Caco-2 (cell line): Measurements from ENCODE around the gene OLFM1. TPM values are rescaled to one million over a fixed set of nuclear protein-coding genes. Genes with fewer than 3 reads are reported as not detected.

Source experiments
- BruUV-seq: library from RNA; stranded (reverse); fragments of 400-500 nt; replicated peaks from 2 replicates; lab custom pipeline; 2021; lab: Mats Ljungman, UMichigan
- CTCF ChIA-PET: fragments of 300-600 bp; sonication (Branson Sonifier 250); formaldehyde crosslinking; loops from one replicate; lab custom pipeline; 2022; ENCODE audit warnings: antibody characterized with exemption; lab: Charles Lee
- POLR2A ChIA-PET: fragments of 300-600 bp; sonication (Branson Sonifier 250); formaldehyde crosslinking; loops from one replicate; lab custom pipeline; 2022; ENCODE audit warnings: antibody characterized with exemption; lab: Charles Lee
- DNase-seq, 2 experiments: peaks; one replicate each; pipeline versions ENCODE4 v3.0.0 to v3.0.0-alpha.2; 2020 to 2022
- H3K27me3 ChIP-seq: replicated peaks from 2 replicates; pipeline ENCODE4 v1.6.0; 2011; ENCODE audit warnings: low read length; ENCODE audit not compliant: control insufficient read depth, insufficient read depth
- H3K36me3 ChIP-seq: 2 replicates; pipeline ENCODE4 v1.5.1; 2011; ENCODE audit warnings: low read length; ENCODE audit not compliant: control insufficient read depth, insufficient read depth
- H3K4me1 ChIP-seq: fragments of 250-450 bp; sonication (Bioruptor Pico); 2 replicates; pipeline ENCODE4 v1.5.1; 2020; ENCODE audit warnings: mild to moderate bottlenecking
- H3K4me3 ChIP-seq: 2 replicates; pipeline ENCODE4 v1.5.1; 2011; ENCODE audit warnings: low read depth, mild to moderate bottlenecking, control low read depth, low read length
- H3K9me3 ChIP-seq: fragments of 250-450 bp; sonication (Bioruptor Pico); 2 replicates; pipeline ENCODE4 v1.5.1; 2020; ENCODE audit warnings: mild to moderate bottlenecking, moderate library complexity
- H3K27ac Mint-ChIP-seq: one replicate; pipeline ENCODE4 v1.8.0; 2022; ENCODE audit warnings: mixed read lengths; ENCODE audit not compliant: unreplicated experiment
- H3K27me3 Mint-ChIP-seq: one replicate; pipeline ENCODE4 v1.8.0; 2022; ENCODE audit warnings: mixed read lengths; ENCODE audit not compliant: insufficient read depth, unreplicated experiment
- H3K36me3 Mint-ChIP-seq: one replicate; pipeline ENCODE4 v1.8.0; 2022; ENCODE audit warnings: mild to moderate bottlenecking, mixed read lengths; ENCODE audit not compliant: insufficient read depth, unreplicated experiment
- H3K4me1 Mint-ChIP-seq: one replicate; pipeline ENCODE4 v1.8.0; 2022; ENCODE audit warnings: low read depth, mixed read lengths; ENCODE audit not compliant: unreplicated experiment
- H3K4me3 Mint-ChIP-seq: one replicate; pipeline ENCODE4 v1.8.0; 2022; ENCODE audit warnings: mild to moderate bottlenecking, moderate library complexity, mixed read lengths; ENCODE audit not compliant: unreplicated experiment
- H3K9me3 Mint-ChIP-seq: one replicate; pipeline ENCODE4 v1.8.0; 2022; ENCODE audit warnings: mixed read lengths; ENCODE audit not compliant: unreplicated experiment
- intact Hi-C: fragments of 100-400 bp; cut with micrococcal nuclease; formaldehyde crosslinking; loops from one replicate; pipeline ENCODE4 v1.10.0; 2022; ENCODE audit not compliant: unreplicated experiment
- total RNA-seq: library from RNA; stranded (reverse); gene quantifications from 2 replicates; pipeline ENCODE4 v1.2.3, GENCODE V29; 2022
- TF ChIP-seq, protein P1 (sequence below), 2 experiments: fragments of 200-600 bp in 1 of 2; IDR thresholded peaks; 1 replicate in 1 of 2; 2 replicates in 1 of 2; pipeline versions ENCODE4 v1.5.1 to v1.8.0; 2011 to 2022; ENCODE audit warnings: antibody characterized with exemption in 1 of 2, control low read depth in 1 of 2, inconsistent platforms in 1 of 2, low read depth in 1 of 2, low read length in 1 of 2, mild to moderate bottlenecking in 1 of 2, moderate library complexity in 1 of 2; ENCODE audit not compliant: insufficient read depth in 1 of 2, severe bottlenecking in 1 of 2, unreplicated experiment in 1 of 2

Gene OLFM1
- total RNA-seq, 1 experiment from 2014 or later: not detected

DNA sequence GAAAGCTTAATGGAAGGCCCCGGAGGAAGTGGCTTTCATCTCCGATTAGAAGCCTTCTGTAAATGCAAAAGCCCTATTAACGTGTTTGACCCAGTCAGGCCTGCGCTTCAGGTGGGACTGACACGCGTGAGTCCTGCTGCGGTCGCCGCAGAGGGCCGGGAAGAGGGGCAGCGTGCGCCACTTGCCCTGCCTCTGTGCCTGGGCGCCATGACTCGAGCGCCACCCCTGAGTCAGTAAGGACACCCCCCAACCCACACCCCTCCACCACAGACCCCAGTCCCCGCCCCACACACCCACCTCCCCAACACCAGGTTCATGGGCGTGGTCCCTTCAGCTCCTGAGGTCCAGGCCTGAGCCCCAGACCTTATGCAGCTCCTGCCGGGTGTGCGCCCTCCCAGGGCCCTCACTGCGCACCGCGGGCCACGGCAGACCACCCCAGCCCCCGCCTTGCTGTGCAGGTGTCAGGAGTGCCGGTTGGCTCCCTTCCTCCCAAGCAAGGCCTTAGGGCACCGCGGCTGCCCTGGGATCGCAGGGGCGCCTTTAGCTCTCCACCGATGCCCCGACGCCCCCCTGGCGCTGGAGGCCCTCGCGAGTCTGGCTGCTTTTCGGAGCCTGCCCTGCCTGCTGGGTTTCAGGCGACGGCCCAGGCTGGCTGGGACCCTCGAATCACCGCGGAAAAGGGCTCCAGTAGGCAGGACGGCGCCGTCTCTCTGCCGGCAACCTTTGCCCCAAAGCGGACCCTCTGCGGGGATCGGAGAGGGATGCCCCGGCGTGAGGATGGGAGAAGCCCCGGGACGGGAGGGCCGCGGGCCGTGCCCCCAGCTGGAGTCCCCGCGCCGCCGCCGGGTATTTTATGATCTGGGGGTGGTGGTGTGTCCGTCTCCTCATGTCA lies 625 bp upstream of the OLFM1 start:
- Mint-ChIP-seq H3K4me3 (no peak overlapping the region), H3K27ac (no peak overlapping the region), H3K9me3 (peaks cover 10% of the 10 kb centered on the region), H3K36me3 (no peaks in the 10 kb centered on the region), H3K4me1 (peaks cover 7% of the 10 kb centered on the region), H3K27me3 (peaks cover 25% of the 10 kb centered on the region)
- Histone ChIP-seq H3K36me3 (no peaks in the 10 kb centered on the region), H3K4me3 (no peak overlapping the region), H3K4me1 (no peaks in the 10 kb centered on the region), H3K9me3 (no peaks in the 10 kb centered on the region; the same call in 1 of the 2 replicates), H3K27me3 (no peaks in the 10 kb centered on the region)
- ChIA-PET CTCF (interaction anchor here (1.4 kb wide), 1 partner anchor 327 kb away, joined by 4 read pairs; no protein-coding TSS in a partner anchor), POLR2A (no interaction called here)
- no TSS peak for BruUV-seq
- intact Hi-C loops: loop anchor here (1.0 kb wide), 1 partner anchor 257 kb away; no protein-coding TSS in a partner anchor
- TF ChIP-seq, protein P1, sequence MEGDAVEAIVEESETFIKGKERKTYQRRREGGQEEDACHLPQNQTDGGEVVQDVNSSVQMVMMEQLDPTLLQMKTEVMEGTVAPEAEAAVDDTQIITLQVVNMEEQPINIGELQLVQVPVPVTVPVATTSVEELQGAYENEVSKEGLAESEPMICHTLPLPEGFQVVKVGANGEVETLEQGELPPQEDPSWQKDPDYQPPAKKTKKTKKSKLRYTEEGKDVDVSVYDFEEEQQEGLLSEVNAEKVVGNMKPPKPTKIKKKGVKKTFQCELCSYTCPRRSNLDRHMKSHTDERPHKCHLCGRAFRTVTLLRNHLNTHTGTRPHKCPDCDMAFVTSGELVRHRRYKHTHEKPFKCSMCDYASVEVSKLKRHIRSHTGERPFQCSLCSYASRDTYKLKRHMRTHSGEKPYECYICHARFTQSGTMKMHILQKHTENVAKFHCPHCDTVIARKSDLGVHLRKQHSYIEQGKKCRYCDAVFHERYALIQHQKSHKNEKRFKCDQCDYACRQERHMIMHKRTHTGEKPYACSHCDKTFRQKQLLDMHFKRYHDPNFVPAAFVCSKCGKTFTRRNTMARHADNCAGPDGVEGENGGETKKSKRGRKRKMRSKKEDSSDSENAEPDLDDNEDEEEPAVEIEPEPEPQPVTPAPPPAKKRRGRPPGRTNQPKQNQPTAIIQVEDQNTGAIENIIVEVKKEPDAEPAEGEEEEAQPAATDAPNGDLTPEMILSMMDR (IDR thresholded peaks at IDR 0.05; ENCODE audit: insufficient read depth in 1 of 2, low read depth in 1 of 2, low read length in 1 of 2, severe bottlenecking in 1 of 2, unreplicated experiment in 1 of 2): no peak
- no peak for DNase-seq

DNA sequence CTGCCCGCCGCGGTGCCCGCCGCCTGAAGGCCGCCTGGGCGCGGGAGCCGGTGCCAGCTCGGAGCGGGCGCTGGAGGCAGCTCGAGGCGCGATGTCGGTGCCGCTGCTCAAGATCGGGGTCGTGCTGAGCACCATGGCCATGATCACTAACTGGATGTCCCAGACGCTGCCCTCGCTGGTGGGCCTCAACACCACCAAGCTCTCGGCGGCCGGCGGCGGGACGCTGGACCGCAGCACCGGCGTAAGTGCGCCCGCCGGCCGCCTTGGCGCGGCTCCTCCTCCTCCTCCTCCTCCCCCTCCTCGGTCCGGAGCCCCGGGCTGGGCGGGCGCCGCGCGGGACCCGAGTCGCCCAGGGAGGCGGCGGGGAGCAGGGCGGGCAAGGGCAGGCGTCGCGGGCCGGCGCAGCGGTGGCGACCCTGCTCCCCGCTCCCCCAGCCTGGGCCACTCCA lies 455 bp downstream of the OLFM1 start:
- Mint-ChIP-seq H3K27ac (no peak overlapping the region), H3K27me3 (peaks cover 22% of the 10 kb centered on the region), H3K36me3 (no peaks in the 10 kb centered on the region), H3K9me3 (peaks cover 14% of the 10 kb centered on the region), H3K4me1 (peaks cover 7% of the 10 kb centered on the region), H3K4me3 (no peak overlapping the region)
- intact Hi-C loops: no loop called here
- ChIA-PET POLR2A (no interaction called here), CTCF (no interaction called here)
- no peaks in the 10 kb centered on the region for H3K4me1 ChIP-seq
- H3K36me3 ChIP-seq: no peaks in the 10 kb centered on the region
- H3K27me3 ChIP-seq: no peaks in the 10 kb centered on the region
- BruUV-seq: no TSS peak
- H3K9me3 ChIP-seq: no peaks in the 10 kb centered on the region; the same call in 1 of the 2 replicates
- TF ChIP-seq, protein P1 (IDR thresholded peaks at IDR 0.05; ENCODE audit: insufficient read depth in 1 of 2, low read depth in 1 of 2, low read length in 1 of 2, severe bottlenecking in 1 of 2, unreplicated experiment in 1 of 2): no peak
- DNase-seq: no peak
- H3K4me3 ChIP-seq: no peak overlapping the region

DNA sequence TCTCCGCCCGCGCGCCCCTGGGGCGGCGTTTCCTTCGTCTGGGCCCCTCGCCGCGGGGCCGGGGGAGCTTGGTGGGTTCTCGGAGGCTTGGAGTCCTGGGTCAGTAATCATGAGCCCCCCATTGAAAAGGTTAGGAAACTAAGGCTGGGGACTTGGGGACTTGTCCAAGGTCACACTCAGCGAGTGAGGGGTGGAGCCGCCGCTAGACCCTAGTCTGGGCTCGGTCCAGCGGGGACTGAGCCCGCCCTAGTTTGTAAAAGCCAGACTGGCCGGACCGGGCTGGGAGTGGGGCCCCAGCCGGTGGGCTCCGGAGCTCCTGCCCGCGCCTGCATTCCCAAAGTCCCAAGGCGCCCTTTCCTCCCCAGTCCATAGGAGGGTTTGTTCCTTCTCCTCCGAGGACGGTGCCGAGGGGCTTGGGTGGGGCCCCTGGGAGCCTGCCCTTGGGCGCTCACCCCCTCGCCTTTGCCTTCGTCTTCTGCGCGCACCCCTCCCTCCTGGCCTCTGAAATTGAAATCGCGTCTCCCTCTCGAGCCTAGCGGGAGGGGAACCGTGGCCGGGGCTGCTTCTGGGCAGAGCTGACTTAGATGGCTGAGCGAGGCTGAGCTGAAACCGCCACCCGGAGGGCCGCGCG lies 995 bp downstream of the OLFM1 start:
- intact Hi-C loops: no loop called here
- no peak for DNase-seq
- Mint-ChIP-seq H3K27me3 (peaks cover 17% of the 10 kb centered on the region), H3K36me3 (no peaks in the 10 kb centered on the region), H3K4me3 (no peak overlapping the region), H3K4me1 (peaks cover 7% of the 10 kb centered on the region), H3K9me3 (peaks cover 14% of the 10 kb centered on the region), H3K27ac (no peak overlapping the region)
- H3K4me3 ChIP-seq: no peak overlapping the region
- H3K4me1 ChIP-seq: no peaks in the 10 kb centered on the region
- TF ChIP-seq, protein P1 (IDR thresholded peaks at IDR 0.05; ENCODE audit: insufficient read depth in 1 of 2, low read depth in 1 of 2, low read length in 1 of 2, severe bottlenecking in 1 of 2, unreplicated experiment in 1 of 2): no peak
- POLR2A ChIA-PET: no interaction called here
- no peaks in the 10 kb centered on the region for H3K27me3 ChIP-seq
- H3K36me3 ChIP-seq: no peaks in the 10 kb centered on the region
- CTCF ChIA-PET: interaction anchor here (0.7 kb wide), 1 partner anchor 322 kb away, joined by 4 read pairs; no protein-coding TSS in a partner anchor
- H3K9me3 ChIP-seq: no peaks in the 10 kb centered on the region; the same call in 1 of the 2 replicates
- no TSS peak for BruUV-seq
